GM23248 (cell line): Measurements from ENCODE around the gene PAIP1. TPM values are rescaled to one million over a fixed set of nuclear protein-coding genes. Genes with fewer than 3 reads are reported as not detected.

Source experiments
- DNase-seq: peaks from one replicate; pipeline ENCODE4 v3.0.0-alpha.2; 2015
- H2AFZ ChIP-seq: fragments of 200-600 bp; sonication (generic); 2 replicates; pipeline ENCODE4 v1.6.1; 2016; ENCODE audit warnings: antibody characterized with exemption
- H3F3A ChIP-seq: fragments of 200-600 bp; sonication (generic); 2 replicates; pipeline ENCODE4 v1.6.1; 2016; ENCODE audit warnings: mild to moderate bottlenecking, antibody characterized with exemption, mixed run types; ENCODE audit not compliant: insufficient read depth
- H3K27ac ChIP-seq: fragments of 200-600 bp; sonication (generic); 2 replicates; pipeline ENCODE4 v1.5.1; 2016; ENCODE audit warnings: mild to moderate bottlenecking
- H3K27me3 ChIP-seq: fragments of 200-600 bp; sonication (generic); replicated peaks from 2 replicates; pipeline ENCODE4 v1.6.1; 2016; ENCODE audit warnings: mild to moderate bottlenecking; ENCODE audit not compliant: insufficient read depth
- H3K36me3 ChIP-seq: fragments of 200-600 bp; sonication (generic); 2 replicates; pipeline ENCODE4 v1.6.1; 2016; ENCODE audit warnings: low read depth, mild to moderate bottlenecking
- H3K4me1 ChIP-seq: fragments of 200-600 bp; sonication (generic); 2 replicates; pipeline ENCODE4 v1.6.1; 2016; ENCODE audit warnings: mild to moderate bottlenecking; ENCODE audit not compliant: insufficient read depth
- H3K4me2 ChIP-seq: fragments of 200-600 bp; sonication (generic); one replicate; pipeline ENCODE4 v1.6.1; 2016; ENCODE audit warnings: mild to moderate bottlenecking; ENCODE audit not compliant: unreplicated experiment
- H3K4me3 ChIP-seq: fragments of 200-600 bp; sonication (generic); 2 replicates; pipeline ENCODE4 v1.5.1; 2016; ENCODE audit warnings: mild to moderate bottlenecking
- H3K79me2 ChIP-seq: fragments of 200-600 bp; sonication (generic); 2 replicates; pipeline ENCODE4 v1.6.1; 2016; ENCODE audit warnings: mild to moderate bottlenecking; ENCODE audit not compliant: insufficient read depth
- H3K9ac ChIP-seq: fragments of 200-600 bp; sonication (generic); 2 replicates; pipeline ENCODE4 v1.6.1; 2016; ENCODE audit warnings: mild to moderate bottlenecking
- H3K9me2 ChIP-seq: fragments of 200-600 bp; sonication (generic); 2 replicates; pipeline ENCODE4 v1.6.1; 2016; ENCODE audit warnings: mixed run types, mild to moderate bottlenecking, moderate library complexity; ENCODE audit not compliant: insufficient read depth
- H3K9me3 ChIP-seq: fragments of 200-600 bp; sonication (generic); one replicate; pipeline ENCODE4 v1.6.1; 2017; ENCODE audit warnings: low read depth
- H4K20me1 ChIP-seq: fragments of 200-600 bp; sonication (generic); 2 replicates; pipeline ENCODE4 v1.6.0; 2016; ENCODE audit not compliant: insufficient read depth
- EZH2 ChIP-seq: fragments of 200-600 bp; sonication (generic); IDR thresholded peaks from 2 replicates; pipeline ENCODE4 v1.6.1; 2018; ENCODE audit warnings: antibody characterized with exemption, mild to moderate bottlenecking; ENCODE audit not compliant: insufficient read depth, poor library complexity, severe bottlenecking
- EZH2phosphoT487 ChIP-seq: fragments of 200-600 bp; sonication (generic); IDR thresholded peaks from 2 replicates; pipeline ENCODE4 v1.6.1; 2018; ENCODE audit warnings: antibody characterized with exemption, moderate library complexity, mild to moderate bottlenecking, low read depth; ENCODE audit not compliant: insufficient read depth
- WGBS, 2 experiments: methylation state at CpG; one replicate each; pipeline ENCODE4 v1.1.6; 2015 to 2017; ENCODE audit warnings: low lambda C conversion rate in 2 of 2, low coverage in 1 of 2; ENCODE audit errors: missing lambda C conversion rate in 2 of 2; 5-methylcytosine and 5-hydroxymethylcytosine counted together
- in situ Hi-C: fragments of 300-500 bp; cut with MboI; formaldehyde crosslinking; loops from 2 replicates; pipeline ENCODE4 v1.15.0; 2020
- polyA plus RNA-seq: library from polyadenylated mRNA; unstranded; fragments of >200 nt; fragmentation: Nextera tagmentation; extraction: Ambion mirVana; gene quantifications from 2 replicates; pipeline ENCODE4 v1.2.1, GENCODE V29; 2016
- total RNA-seq: library from RNA; depleted of rRNA; stranded (reverse); fragments of >200 nt; shearing (Covaris generic); gene quantifications from 2 replicates; pipeline ENCODE4 v1.2.3, GENCODE V29; 2014

The PAIP1 gene
- total and polyA plus RNA-seq, 2 experiments from 2014 or later: 91.1 to 135 TPM

DNA sequence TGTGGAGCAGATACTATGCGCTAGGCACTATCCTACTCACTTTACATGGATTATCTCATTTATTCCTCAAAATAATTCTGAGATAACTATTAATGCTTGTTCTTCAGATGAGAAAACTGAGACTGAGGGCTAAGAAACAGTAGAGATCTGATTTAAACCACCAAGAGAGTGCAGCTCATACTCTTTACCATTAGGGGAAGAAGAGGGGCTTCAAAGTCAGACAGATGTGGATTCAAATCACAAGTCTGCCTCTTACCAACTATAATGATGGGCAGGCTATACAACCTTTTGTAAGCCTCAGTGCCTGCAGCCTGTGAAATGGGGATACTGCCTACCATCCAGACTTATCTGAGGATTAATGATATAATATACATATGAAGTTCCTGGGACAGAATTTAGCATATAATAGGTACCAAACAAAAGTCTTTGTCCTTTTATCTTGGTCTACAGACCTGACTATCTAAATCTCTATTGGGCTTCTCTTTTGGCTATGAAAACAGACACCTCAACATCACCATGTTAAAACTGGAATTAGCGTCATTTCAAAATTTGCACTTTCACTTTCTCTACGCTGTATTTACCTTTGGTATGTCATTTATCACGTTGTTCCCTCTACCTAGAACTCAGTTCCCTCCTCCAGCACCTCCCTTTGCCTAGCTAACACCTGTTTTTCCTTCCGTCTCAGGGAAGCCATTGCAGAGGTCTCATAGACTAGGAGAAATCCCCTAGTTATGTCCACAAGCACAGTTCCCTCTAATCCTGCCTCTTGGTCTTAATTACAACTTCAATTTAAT is 59.4 kb downstream of the PAIP1 start:
- no peaks in the 10 kb centered on the region for H3K27me3 ChIP-seq
- TF ChIP-seq EZH2phosphoT487 (no peak), EZH2 (no peak)
- no peaks in the 10 kb centered on the region for H3K36me3 ChIP-seq
- in situ Hi-C loops: no loop called here
- H2AFZ ChIP-seq: no peak overlapping the region
- DNase-seq: no peak
- H3K9me3 ChIP-seq: no peaks in the 10 kb centered on the region
- H3K4me3 ChIP-seq: no peak overlapping the region
- H3F3A ChIP-seq: no peaks in the 10 kb centered on the region
- no peak overlapping the region for H3K4me2 ChIP-seq
- no peak overlapping the region for H3K9ac ChIP-seq
- no peaks in the 10 kb centered on the region for H3K79me2 ChIP-seq
- no peaks in the 10 kb centered on the region for H3K4me1 ChIP-seq
- no peaks in the 10 kb centered on the region for H4K20me1 ChIP-seq
- WGBS, 2 experiments: 87 to 90% methylated on average over 5 of the region's 5 CpGs
- H3K27ac ChIP-seq: no peak overlapping the region
- no peaks in the 10 kb centered on the region for H3K9me2 ChIP-seq

DNA sequence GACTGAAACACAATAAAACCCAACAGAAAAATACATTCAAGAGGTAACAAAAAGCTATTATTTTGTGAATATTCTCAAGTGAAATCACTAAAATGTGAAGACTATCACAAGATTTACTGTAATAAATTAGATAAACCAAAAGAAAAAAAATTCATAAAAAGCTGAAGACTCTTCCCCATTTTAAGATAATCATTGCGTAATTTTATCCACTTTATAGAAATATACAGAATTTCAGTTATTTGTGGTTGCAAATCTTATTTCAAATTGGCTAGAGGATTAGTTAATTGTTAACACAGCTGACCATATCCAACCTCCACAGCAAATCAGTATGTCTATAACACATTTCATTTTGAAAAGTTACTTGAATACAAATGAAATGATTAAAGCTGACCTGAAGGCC is 65.6 kb downstream of the PAIP1 start:
- Histone ChIP-seq H3K27me3 (no peaks in the 10 kb centered on the region), H3K9me2 (no peaks in the 10 kb centered on the region), H3K27ac (no peak overlapping the region), H3K4me3 (no peak overlapping the region), H3K36me3 (no peaks in the 10 kb centered on the region), H2AFZ (no peak overlapping the region), H3K9me3 (no peaks in the 10 kb centered on the region), H4K20me1 (no peaks in the 10 kb centered on the region), H3F3A (no peaks in the 10 kb centered on the region), H3K4me2 (no peak overlapping the region), H3K79me2 (no peaks in the 10 kb centered on the region), H3K4me1 (no peaks in the 10 kb centered on the region), H3K9ac (no peak overlapping the region)
- 100% methylated on average over 1 of the region's 1 CpG for WGBS, 2 experiments
- no peak for TF ChIP-seq EZH2
- TF ChIP-seq EZH2phosphoT487: no peak
- DNase-seq: no peak
- in situ Hi-C loops: no loop called here

DNA sequence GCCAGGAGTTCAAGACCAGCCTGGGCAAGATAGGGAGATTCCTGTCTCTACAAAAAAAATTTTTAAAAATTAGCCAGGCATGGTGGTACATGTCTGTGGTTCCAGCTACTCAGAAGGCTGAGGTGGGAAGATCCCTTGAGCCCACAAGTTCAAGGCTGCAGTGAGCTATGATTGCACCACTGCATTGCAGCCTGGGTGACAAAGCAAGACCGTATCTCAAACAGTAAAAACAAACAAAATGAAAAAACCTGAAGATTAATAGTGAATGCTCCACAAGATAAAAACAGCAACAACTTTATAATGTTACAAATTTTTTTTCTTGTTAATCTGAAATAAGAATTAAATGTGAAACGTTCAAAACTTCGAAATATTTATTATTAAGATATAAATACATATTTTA is 70.5 kb downstream of the PAIP1 start:
- Histone ChIP-seq H3K27me3 (no peaks in the 10 kb centered on the region), H2AFZ (no peak overlapping the region), H3K27ac (no peak overlapping the region), H3K4me3 (no peak overlapping the region), H3K4me1 (peaks cover 13% of the 10 kb centered on the region), H3K4me2 (no peak overlapping the region), H3K36me3 (no peaks in the 10 kb centered on the region), H3K9ac (no peak overlapping the region), H3K79me2 (peaks cover 17% of the 10 kb centered on the region), H3K9me3 (no peaks in the 10 kb centered on the region), H3K9me2 (no peaks in the 10 kb centered on the region), H4K20me1 (no peaks in the 10 kb centered on the region), H3F3A (peaks cover 22% of the 10 kb centered on the region)
- 95 to 99% methylated on average over 3 of the region's 3 CpGs for WGBS, 2 experiments
- DNase-seq: no peak
- no peak for TF ChIP-seq EZH2phosphoT487
- in situ Hi-C loops: no loop called here

DNA sequence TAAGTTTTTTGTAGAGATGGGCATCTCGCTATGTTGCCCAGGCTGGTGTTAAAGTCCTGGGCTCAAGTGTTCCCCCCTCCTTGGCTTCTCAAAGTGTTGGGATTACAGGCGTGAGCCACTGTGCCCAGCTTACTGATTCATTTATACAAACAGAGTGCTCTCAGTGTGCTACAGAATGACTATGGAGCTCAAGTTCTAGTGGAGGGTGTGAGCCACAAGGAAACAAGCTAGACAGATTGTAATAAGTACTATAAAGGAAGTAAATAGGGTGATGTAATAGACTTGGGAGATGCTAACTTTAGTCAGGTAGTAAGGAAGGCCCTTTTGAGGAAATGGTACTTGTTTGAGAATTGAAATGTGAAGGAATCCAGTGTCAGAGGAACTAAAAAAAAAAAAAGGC is 71.5 kb downstream of the PAIP1 start:
- Histone ChIP-seq H3K4me1 (peaks cover 13% of the 10 kb centered on the region), H3K9ac (no peak overlapping the region), H3K79me2 (peaks cover 25% of the 10 kb centered on the region), H3K9me2 (no peaks in the 10 kb centered on the region), H3F3A (peaks cover 22% of the 10 kb centered on the region), H4K20me1 (no peaks in the 10 kb centered on the region), H3K9me3 (no peaks in the 10 kb centered on the region), H3K36me3 (no peaks in the 10 kb centered on the region), H3K27ac (peak overlapping the region; percentile 95), H2AFZ (peak overlapping the region; percentile 25; the same call in 1 of the 2 replicates), H3K4me3 (no peak overlapping the region), H3K27me3 (no peaks in the 10 kb centered on the region), H3K4me2 (no peak overlapping the region)
- DNase-seq: peak; percentile 27
- TF ChIP-seq EZH2phosphoT487: no peak
- in situ Hi-C loops: no loop called here
- 75 to 94% methylated on average over 2 of the region's 2 CpGs for WGBS, 2 experiments
